GM12892 (cell line): ENCODE measurements around the gene WARS2.

ENCODE experiments used
- POLR2A ChIP-seq: IDR thresholded peaks from 2 replicates; pipeline ENCODE4 v1.6.1; 2011; ENCODE audit warnings: low read depth, low read length, control low read depth
- POLR2AphosphoS5 ChIP-seq: IDR thresholded peaks from 2 replicates; pipeline ENCODE4 v1.6.1; 2011; ENCODE audit warnings: low read depth, low read length, control low read depth

DNA sequence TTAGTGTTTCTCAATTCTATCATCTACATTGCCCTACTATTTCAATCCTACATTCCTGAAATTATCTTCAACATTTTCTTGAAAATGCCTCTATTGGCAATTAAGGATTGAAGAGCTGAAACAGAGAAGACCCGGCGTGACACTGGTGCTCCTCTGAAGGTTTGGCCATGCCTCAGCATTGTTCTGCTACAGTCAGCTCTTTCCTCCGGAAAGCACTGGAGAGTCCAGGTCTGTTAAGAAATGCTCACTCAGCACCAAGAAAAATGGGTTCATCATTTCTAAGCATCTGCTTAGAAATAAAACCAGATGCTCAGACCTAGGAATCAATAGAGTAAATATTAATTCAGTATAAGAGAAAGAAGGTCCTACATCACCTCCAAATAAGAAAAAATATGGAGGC lies 58.8 kb downstream of the WARS2 start:
- TF ChIP-seq POLR2AphosphoS5 (no peak), POLR2A (no peak)
